PFSK-1 (cell line): Measurements from ENCODE around the gene GIMD1.

Experiments
- POLR2AphosphoS5 ChIP-seq: IDR thresholded peaks from 2 replicates; pipeline ENCODE4 v1.6.1; 2012; ENCODE audit warnings: low read depth, mild to moderate bottlenecking, control low read depth, low read length, moderate library complexity
- SIN3A ChIP-seq: IDR thresholded peaks from 2 replicates; pipeline ENCODE4 v1.6.1; 2012; ENCODE audit warnings: mild to moderate bottlenecking, low read length, moderate library complexity, borderline replicate concordance; ENCODE audit not compliant: insufficient read depth
- TF ChIP-seq, protein P1 (sequence below), 2 experiments: IDR thresholded peaks; 2 replicates each; pipeline versions ENCODE4 v1.6.1 to v1.8.0; 2011 to 2012; ENCODE audit warnings: low read depth in 2 of 2, low read length in 2 of 2, control low read depth in 1 of 2, inconsistent platforms in 1 of 2, mild to moderate bottlenecking in 1 of 2, moderate library complexity in 1 of 2; ENCODE audit not compliant: insufficient read depth in 1 of 2

DNA sequence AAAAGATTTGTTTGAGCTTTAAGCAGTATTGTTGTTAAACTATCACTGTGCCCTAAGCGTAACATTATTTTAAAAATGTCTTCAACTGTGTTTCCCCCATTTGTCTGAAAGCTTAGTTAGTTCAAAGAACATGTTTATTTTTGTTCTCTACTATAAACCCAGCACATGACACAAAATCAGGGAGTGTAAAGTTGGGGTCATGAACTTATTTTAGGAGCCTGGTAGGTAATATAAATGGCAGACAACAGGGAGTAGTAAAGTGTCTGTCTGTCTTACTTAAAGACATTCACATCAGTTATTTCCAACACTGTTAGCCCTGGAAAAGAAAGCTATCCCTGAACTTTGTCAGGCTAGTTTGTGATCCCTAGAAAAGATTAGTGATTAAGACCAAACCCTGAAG lies 48.3 kb downstream of the GIMD1 start:
- no peak for TF ChIP-seq POLR2AphosphoS5
- TF ChIP-seq, protein P1, sequence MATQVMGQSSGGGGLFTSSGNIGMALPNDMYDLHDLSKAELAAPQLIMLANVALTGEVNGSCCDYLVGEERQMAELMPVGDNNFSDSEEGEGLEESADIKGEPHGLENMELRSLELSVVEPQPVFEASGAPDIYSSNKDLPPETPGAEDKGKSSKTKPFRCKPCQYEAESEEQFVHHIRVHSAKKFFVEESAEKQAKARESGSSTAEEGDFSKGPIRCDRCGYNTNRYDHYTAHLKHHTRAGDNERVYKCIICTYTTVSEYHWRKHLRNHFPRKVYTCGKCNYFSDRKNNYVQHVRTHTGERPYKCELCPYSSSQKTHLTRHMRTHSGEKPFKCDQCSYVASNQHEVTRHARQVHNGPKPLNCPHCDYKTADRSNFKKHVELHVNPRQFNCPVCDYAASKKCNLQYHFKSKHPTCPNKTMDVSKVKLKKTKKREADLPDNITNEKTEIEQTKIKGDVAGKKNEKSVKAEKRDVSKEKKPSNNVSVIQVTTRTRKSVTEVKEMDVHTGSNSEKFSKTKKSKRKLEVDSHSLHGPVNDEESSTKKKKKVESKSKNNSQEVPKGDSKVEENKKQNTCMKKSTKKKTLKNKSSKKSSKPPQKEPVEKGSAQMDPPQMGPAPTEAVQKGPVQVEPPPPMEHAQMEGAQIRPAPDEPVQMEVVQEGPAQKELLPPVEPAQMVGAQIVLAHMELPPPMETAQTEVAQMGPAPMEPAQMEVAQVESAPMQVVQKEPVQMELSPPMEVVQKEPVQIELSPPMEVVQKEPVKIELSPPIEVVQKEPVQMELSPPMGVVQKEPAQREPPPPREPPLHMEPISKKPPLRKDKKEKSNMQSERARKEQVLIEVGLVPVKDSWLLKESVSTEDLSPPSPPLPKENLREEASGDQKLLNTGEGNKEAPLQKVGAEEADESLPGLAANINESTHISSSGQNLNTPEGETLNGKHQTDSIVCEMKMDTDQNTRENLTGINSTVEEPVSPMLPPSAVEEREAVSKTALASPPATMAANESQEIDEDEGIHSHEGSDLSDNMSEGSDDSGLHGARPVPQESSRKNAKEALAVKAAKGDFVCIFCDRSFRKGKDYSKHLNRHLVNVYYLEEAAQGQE (IDR thresholded peaks at IDR 0.05; ENCODE audit: insufficient read depth in 1 of 2, low read depth in 2 of 2, low read length in 2 of 2) = no peak
- no peak for TF ChIP-seq SIN3A
